ENCODE data around the gene CPEB1.

Gene CPEB1

DNA sequence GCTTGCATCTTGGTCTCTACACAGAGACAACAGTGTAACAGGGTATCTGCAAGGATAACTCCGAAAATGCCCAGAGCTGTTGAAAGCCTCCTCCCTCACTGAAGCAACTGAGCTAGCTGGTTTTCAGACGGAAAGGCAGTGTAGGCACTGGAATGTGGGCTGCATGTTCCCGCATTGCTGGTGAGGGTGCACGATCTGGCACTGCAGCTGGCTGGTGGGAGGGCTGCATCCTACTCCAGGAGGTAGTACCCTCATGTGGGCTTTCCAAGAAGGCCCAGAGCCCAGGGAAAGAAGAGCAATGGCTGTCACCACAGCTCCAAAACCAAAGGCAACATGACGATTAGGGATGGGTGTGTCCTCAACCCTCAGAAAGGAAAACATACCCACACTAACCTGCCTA is 78.2 kb downstream of the CPEB1 start:
- TF ChIP-seq, protein P1, sequence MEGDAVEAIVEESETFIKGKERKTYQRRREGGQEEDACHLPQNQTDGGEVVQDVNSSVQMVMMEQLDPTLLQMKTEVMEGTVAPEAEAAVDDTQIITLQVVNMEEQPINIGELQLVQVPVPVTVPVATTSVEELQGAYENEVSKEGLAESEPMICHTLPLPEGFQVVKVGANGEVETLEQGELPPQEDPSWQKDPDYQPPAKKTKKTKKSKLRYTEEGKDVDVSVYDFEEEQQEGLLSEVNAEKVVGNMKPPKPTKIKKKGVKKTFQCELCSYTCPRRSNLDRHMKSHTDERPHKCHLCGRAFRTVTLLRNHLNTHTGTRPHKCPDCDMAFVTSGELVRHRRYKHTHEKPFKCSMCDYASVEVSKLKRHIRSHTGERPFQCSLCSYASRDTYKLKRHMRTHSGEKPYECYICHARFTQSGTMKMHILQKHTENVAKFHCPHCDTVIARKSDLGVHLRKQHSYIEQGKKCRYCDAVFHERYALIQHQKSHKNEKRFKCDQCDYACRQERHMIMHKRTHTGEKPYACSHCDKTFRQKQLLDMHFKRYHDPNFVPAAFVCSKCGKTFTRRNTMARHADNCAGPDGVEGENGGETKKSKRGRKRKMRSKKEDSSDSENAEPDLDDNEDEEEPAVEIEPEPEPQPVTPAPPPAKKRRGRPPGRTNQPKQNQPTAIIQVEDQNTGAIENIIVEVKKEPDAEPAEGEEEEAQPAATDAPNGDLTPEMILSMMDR (IDR thresholded peaks at IDR 0.05; ENCODE audit: extremely low read depth, insufficient read depth, missing control alignments) = no peak
- in situ Hi-C loops (cut with MboI; ENCODE audit: low pct_unique_long_range_greater_than_20kb, low sequenced_read_pairs, unreplicated experiment) = loop anchor here (25.0 kb wide), 1 partner anchor 393 kb away; the partner anchor contains the start of gene HOMER2
- no peak for DNase-seq (ENCODE audit: low spot score)

DNA sequence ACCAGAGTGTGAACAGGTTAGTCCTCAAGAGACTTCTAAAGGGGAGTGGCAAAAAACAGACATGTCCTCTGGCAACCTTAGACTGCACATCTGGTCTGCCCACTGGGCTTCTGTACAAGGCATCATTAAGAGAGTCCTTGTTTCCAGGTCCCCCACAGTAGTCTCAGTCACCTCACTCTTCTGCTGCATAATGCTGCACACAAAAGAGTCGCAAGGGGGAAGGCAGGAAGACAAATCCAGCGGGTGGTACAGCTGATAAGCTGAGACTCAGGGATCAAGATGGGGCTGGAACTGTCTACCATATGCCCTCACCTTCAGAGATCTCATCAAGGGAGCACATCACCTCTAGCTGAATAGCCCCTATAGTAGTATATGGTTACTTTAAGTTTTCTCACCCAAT is 79.5 kb downstream of the CPEB1 start:
- DNase-seq (ENCODE audit: low spot score) = no peak
- in situ Hi-C loops (cut with MboI; ENCODE audit: low pct_unique_long_range_greater_than_20kb, low sequenced_read_pairs, unreplicated experiment) = loop anchor here (25.0 kb wide), 1 partner anchor 395 kb away; the partner anchor contains the start of gene HOMER2
- TF ChIP-seq, protein P1 (IDR thresholded peaks at IDR 0.05; ENCODE audit: extremely low read depth, insufficient read depth, missing control alignments) = no peak

DNA sequence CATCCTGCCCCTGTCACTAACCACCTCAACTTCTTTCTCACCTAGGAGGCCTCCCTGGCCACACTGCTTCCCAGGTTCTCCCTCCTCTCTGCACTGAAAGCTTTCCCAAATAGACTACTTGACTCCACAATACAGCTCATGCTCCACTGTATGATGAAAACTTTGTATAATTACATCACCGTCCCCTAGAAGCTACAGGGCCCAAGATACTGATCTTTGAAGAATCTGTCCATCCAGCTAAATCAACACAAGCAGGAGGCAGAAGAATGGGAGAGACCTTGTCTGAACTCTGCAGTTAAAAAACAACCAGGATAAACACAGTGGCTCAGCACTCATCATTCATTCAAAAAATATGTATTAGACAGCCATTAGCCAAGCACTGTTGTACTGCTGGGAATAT is 80.5 kb downstream of the CPEB1 start:
- in situ Hi-C loops (cut with MboI; ENCODE audit: low pct_unique_long_range_greater_than_20kb, low sequenced_read_pairs, unreplicated experiment) = loop anchor here (25.0 kb wide), 1 partner anchor 396 kb away; the partner anchor contains the start of gene HOMER2
- TF ChIP-seq, protein P1 (IDR thresholded peaks at IDR 0.05; ENCODE audit: extremely low read depth, insufficient read depth, missing control alignments) = no peak
- no peak for DNase-seq (ENCODE audit: low spot score)

DNA sequence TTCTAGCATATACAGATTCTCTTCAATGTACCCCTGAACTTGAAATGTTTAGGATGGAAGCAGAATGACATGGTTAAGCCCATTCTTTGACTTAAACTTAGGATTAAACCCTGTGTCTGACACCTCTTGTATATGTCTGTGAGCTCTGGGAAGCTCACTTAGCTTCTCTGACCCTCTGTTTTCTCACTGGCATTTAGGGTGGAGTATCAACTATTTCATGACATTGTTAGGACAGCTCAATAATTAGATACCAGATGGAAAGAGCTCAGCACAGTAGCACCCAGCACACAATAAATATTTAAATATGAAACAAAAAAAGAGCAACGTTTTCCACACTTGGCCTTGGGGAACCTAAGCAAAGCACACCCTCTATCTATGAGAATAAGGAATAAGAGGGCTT is 88.7 kb downstream of the CPEB1 start:
- in situ Hi-C loops (cut with MboI; ENCODE audit: low pct_unique_long_range_greater_than_20kb, low sequenced_read_pairs, unreplicated experiment) = loop anchor here (25.0 kb wide), 1 partner anchor 404 kb away; the partner anchor contains the start of gene HOMER2
- TF ChIP-seq, protein P1 (IDR thresholded peaks at IDR 0.05; ENCODE audit: extremely low read depth, insufficient read depth, missing control alignments) = no peak
- no peak for DNase-seq (ENCODE audit: low spot score)

DNA sequence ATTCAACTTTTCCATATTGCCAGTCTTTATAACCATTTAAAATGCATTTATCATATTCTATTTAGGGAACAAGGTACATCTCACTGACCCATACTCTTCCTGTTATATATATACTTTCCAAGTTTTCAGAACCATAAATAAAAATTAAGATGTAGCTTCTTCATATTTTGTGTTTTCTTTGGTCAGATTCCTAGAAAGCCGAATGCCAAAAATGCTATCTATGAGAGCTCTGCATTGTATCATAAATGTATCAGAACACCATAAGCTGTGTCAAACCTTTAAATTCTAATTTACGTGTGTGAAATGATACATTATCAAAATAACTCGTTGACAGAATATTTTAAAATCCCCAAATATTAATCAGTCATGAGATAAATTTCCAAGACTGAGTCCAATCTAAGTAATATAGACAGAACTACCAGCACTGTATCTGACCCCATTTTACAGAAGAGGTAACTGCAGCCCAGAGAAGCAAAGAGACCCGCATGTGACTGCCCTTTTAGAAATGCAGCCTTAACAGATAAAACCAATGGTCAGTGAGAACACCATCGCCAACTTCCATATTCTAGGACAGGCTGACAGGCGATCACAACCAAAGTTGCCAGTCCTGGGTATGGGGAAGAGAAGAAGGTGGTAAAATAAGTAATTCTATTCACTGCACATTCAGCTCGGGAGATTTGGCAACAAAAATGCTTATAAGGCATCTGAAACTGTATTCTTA is 90.7 kb downstream of the CPEB1 start:
- in situ Hi-C loops (cut with MboI; ENCODE audit: low pct_unique_long_range_greater_than_20kb, low sequenced_read_pairs, unreplicated experiment) = loop anchor here (25.0 kb wide), 1 partner anchor 406 kb away; the partner anchor contains the start of gene HOMER2
- DNase-seq (ENCODE audit: low spot score) = no peak
- TF ChIP-seq, protein P1 (IDR thresholded peaks at IDR 0.05; ENCODE audit: extremely low read depth, insufficient read depth, missing control alignments) = no peak

DNA sequence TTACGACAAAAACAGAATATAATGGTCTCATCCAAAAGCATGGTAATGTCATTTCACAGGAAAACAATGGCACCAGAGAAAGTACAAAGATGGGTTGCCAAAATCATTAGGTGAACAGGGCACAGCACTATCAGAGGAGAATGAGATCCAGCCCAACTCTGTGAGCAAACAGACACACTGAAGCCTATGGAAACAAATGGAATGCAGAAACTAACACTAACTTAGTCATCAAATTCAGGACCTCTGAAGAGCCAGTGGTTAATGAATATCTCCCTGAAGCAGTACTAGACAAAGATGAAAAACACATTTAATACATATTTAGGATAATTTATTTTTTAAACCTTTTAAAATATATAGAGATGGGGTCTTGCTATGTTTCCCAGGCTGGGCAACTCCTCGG is 92.3 kb downstream of the CPEB1 start:
- DNase-seq (ENCODE audit: low spot score) = no peak
- TF ChIP-seq, protein P1 (IDR thresholded peaks at IDR 0.05; ENCODE audit: extremely low read depth, insufficient read depth, missing control alignments) = no peak
- in situ Hi-C loops (cut with MboI; ENCODE audit: low pct_unique_long_range_greater_than_20kb, low sequenced_read_pairs, unreplicated experiment) = loop anchor here (25.0 kb wide), 1 partner anchor 407 kb away; the partner anchor contains the start of gene HOMER2

Data from GM13977 (cell line).